ENCODE results near the gene TRIM14. TPM values are rescaled to one million over a fixed set of nuclear protein-coding genes. Genes with fewer than 3 reads are reported as not detected.
"Not testable (repeated sequence)": the region's sequence is repeated elsewhere in the genome, so short reads cannot be mapped to it uniquely, and the experiment has no call there.

TRIM14 gene
- total RNA-seq, 1 donor from 2014 or later, result 12.8 TPM

DNA sequence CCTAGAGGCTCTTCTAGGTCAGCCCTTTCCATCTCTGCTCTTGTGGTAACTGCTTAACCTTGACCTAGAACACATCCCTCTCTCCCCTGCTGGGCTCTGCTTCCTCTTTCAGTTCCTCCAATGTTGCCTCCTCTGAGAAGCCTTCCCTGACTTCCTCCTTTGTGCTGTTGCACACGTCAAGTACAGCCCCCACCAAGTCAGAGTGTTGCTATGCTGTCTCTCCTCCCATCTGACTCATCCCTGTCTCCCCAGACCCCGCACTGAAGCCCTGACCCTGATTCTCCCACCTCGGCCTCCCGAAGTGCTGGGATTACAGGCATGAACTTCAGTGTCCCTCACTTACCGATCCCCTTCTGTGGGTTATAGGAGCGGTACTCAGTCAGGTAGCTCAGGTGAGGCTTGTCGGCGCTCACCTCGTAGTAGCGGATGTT is 10.4 kb upstream of the TRIM14 start:
- ChIA-PET CTCF (interaction anchor here (0.7 to 0.8 kb wide), 2 partner anchors 11 to 27 kb away, joined by 3 read pairs; no protein-coding TSS in a partner anchor), POLR2A (interaction anchor here (0.6 to 1.2 kb wide), 5 partner anchors 10 to 126 kb away, joined by 3 to 4 read pairs (median 3); partner anchors contain the start of gene TRIM14)
- Mint-ChIP-seq H3K27me3 (no peaks in the 10 kb centered on the region), H3K4me3 (peak overlapping the region; percentile 36), H3K27ac (peak overlapping the region; percentile 36), H3K4me1 (peaks cover 30% of the 10 kb centered on the region), H3K36me3 (ENCODE audit: low read depth) (no peaks in the 10 kb centered on the region), H3K9me3 (no peaks in the 10 kb centered on the region)
- DNase-seq (peak; percentile 24), ATAC-seq (ENCODE audit: low read depth) (peak; percentile 95)
- intact Hi-C loops (cut with micrococcal nuclease), result no loop called here
- TF ChIP-seq, protein P1, sequence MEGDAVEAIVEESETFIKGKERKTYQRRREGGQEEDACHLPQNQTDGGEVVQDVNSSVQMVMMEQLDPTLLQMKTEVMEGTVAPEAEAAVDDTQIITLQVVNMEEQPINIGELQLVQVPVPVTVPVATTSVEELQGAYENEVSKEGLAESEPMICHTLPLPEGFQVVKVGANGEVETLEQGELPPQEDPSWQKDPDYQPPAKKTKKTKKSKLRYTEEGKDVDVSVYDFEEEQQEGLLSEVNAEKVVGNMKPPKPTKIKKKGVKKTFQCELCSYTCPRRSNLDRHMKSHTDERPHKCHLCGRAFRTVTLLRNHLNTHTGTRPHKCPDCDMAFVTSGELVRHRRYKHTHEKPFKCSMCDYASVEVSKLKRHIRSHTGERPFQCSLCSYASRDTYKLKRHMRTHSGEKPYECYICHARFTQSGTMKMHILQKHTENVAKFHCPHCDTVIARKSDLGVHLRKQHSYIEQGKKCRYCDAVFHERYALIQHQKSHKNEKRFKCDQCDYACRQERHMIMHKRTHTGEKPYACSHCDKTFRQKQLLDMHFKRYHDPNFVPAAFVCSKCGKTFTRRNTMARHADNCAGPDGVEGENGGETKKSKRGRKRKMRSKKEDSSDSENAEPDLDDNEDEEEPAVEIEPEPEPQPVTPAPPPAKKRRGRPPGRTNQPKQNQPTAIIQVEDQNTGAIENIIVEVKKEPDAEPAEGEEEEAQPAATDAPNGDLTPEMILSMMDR (IDR thresholded peaks at IDR 0.05), result no peak

DNA sequence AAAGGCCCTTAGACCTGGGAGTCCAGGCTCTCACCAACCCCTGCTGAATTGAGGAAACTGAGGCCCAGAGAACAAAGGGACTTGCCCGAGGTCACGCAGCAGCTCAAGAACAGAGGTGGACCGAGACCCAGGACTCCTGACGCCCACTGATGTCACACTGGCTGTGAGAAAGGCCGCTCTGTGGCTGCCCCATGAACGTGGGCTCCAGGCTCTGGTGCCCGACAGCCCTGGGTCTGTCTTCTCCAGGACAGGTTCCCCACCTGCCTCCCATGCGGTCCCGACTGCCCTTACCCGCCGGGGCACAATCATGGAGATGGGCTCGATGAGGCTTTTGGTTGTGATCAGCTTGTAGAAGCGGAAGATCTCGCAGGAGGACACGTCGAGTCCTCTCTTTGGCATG is 9.3 kb upstream of the TRIM14 start:
- Mint-ChIP-seq H3K9me3 (no peaks in the 10 kb centered on the region), H3K27ac (no peak overlapping the region), H3K36me3 (ENCODE audit: low read depth) (no peaks in the 10 kb centered on the region), H3K27me3 (no peaks in the 10 kb centered on the region), H3K4me3 (no peak overlapping the region), H3K4me1 (peaks cover 29% of the 10 kb centered on the region)
- DNase-seq, result no peak
- no peak for ATAC-seq (ENCODE audit: low read depth)
- ChIA-PET POLR2A (interaction anchor here (1.0 to 1.1 kb wide), 2 partner anchors 9 to 128 kb away, joined by 3 to 4 read pairs; partner anchors contain the start of gene TRIM14), CTCF (no interaction called here)
- TF ChIP-seq, protein P1 (IDR thresholded peaks at IDR 0.05), result no peak
- intact Hi-C loops (cut with micrococcal nuclease), result no loop called here

DNA sequence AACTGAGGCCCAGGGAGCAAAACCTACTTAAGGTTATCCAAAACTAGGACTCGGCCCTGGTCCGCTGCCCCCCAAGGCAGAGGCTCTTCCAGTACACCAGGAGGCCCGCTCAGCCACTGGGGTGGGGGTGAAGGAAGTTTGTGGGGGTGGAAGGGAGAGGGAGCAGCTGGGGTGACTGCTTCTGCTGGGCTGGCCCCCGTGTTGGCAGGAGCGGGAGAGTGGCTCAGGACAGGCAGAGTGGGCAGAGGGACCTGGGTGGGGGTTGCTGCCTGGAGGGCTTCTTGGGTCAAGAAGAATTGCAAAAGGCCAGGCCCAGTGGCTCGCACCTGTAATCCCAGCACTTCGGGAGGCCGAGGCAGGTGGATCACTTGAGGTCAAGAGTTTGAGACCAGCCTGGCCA is 8.2 kb upstream of the TRIM14 start:
- H3K27ac Mint-ChIP-seq, result no peak overlapping the region
- no peak for DNase-seq
- intact Hi-C loops (cut with micrococcal nuclease), result no loop called here
- H3K4me3 Mint-ChIP-seq, result no peak overlapping the region
- peaks cover 27% of the 10 kb centered on the region for H3K4me1 Mint-ChIP-seq
- ChIA-PET POLR2A (interaction anchor here (0.6 kb wide), 1 partner anchor 292 kb away, joined by 6 read pairs; no protein-coding TSS in a partner anchor), CTCF (no interaction called here)
- no peaks in the 10 kb centered on the region for H3K27me3 Mint-ChIP-seq
- TF ChIP-seq, protein P1 (IDR thresholded peaks at IDR 0.05), result no peak
- H3K36me3 Mint-ChIP-seq (ENCODE audit: low read depth), result no peaks in the 10 kb centered on the region
- no peak for ATAC-seq (ENCODE audit: low read depth)
- no peaks in the 10 kb centered on the region for H3K9me3 Mint-ChIP-seq

DNA sequence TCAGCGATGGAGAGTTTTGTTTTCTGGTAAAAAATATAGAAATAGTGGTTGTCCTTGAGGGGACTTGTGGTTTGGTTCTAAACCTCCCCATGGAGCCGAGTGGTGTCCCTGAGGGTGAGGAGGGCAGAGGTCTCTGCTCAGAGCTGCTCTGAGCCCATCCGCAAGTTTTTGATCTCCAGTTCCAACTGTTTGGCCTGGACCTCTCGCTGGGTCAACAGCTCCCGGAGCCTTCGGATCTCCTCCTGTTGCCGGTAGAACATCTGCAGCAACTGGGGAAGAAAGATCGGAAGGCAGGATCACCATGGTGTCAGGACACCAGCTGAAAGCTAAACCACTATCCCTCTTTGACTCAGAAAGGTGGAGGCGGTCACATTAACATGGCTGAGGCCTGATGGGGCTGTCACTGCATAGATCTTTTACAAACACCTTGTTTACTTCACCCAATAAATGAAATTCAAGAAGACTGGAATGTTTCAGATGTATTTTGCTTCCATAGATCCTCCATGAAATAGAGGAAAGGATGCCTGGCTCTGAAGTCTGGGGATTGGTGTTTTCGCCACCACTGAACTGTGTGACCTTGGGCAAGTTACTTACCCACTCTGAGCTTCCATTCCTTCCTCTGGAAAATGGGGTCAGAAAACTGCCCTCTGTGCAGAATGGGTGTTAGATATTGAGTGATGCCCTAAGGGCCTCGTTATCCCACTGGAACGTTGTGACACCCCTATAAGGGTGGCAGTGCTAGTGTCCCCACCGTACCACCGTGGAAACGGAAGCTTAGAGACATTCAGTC is 5.8 kb upstream of the TRIM14 start:
- DNase-seq (no peak), ATAC-seq (ENCODE audit: low read depth) (no peak)
- H3K27ac Mint-ChIP-seq, result no peak overlapping the region
- no peaks in the 10 kb centered on the region for H3K27me3 Mint-ChIP-seq
- ChIA-PET POLR2A (interaction anchor here (0.6 kb wide), 1 partner anchor 24 kb away, joined by 4 read pairs; no protein-coding TSS in a partner anchor), CTCF (no interaction called here)
- no peaks in the 10 kb centered on the region for H3K36me3 Mint-ChIP-seq (ENCODE audit: low read depth)
- TF ChIP-seq, protein P1 (IDR thresholded peaks at IDR 0.05), result no peak
- intact Hi-C loops (cut with micrococcal nuclease), result loop anchor here (5.0 kb wide), 1 partner anchor 38 kb away; no protein-coding TSS in a partner anchor
- H3K4me3 Mint-ChIP-seq, result no peak overlapping the region
- H3K9me3 Mint-ChIP-seq, result no peaks in the 10 kb centered on the region
- peaks cover 43% of the 10 kb centered on the region for H3K4me1 Mint-ChIP-seq

DNA sequence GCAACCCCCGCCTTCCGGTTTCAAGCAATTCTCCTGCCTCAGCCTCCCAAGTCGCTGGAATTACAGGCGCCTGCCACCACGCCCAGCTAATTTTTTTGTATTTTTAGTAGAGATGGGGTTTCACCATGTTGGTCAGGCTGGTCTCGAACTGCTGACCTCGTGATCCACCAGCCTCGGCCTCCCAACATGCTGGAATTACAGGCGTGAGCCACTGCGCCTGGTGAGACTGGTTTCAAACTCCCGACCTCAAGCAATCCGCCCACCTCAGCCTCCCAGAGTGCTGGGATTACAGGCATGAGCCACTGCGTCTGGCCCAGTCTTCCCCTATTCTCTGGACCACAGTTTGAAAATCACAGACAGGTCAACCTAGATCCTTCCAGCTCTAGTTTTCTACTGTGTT is 5.1 kb upstream of the TRIM14 start:
- H3K27ac Mint-ChIP-seq; H3K36me3 Mint-ChIP-seq (ENCODE audit: low read depth); CTCF ChIA-PET; DNase-seq; H3K9me3 Mint-ChIP-seq; H3K4me3 Mint-ChIP-seq; H3K27me3 Mint-ChIP-seq; ATAC-seq (ENCODE audit: low read depth): not testable (repeated sequence)
- POLR2A ChIA-PET, result interaction anchor here (0.6 kb wide), 1 partner anchor 25 kb away, joined by 4 read pairs; no protein-coding TSS in a partner anchor
- intact Hi-C loops (cut with micrococcal nuclease), result loop anchor here (5.0 kb wide), 1 partner anchor 37 kb away; no protein-coding TSS in a partner anchor
- peaks cover 40% of the 10 kb centered on the region for H3K4me1 Mint-ChIP-seq
